Astrocyte (in vitro differentiated cells and primary cell): ENCODE data around the gene TPRG1.

Experiments
- CTCF ChIP-seq: IDR thresholded peaks from 2 replicates; pipeline ENCODE4 v1.5.1; 2011; ENCODE audit warnings: low read depth, mild to moderate bottlenecking, inconsistent platforms, low read length, moderate library complexity; ENCODE audit not compliant: insufficient read depth
- EZH2 ChIP-seq: IDR thresholded peaks from 2 replicates; pipeline ENCODE4 v1.6.1; 2012; ENCODE audit warnings: mild to moderate bottlenecking, low read length, inconsistent platforms; ENCODE audit not compliant: insufficient read depth

- TF ChIP-seq CTCF, result no peak
- no peak for TF ChIP-seq EZH2
Observed at GRCh38 chr3:189353988-189354889, 182.5 kb downstream of the TPRG1 start.
